Smooth muscle cell (in vitro differentiated cells): ENCODE results near the gene PTPRN2. TPM values are rescaled to one million over a fixed set of nuclear protein-coding genes. Genes with fewer than 3 reads are reported as not detected.

Experiments
- DNase-seq: peaks from one replicate; lab custom pipeline; 2025; ENCODE audit not compliant: unreplicated experiment; lab: John Stamatoyannopoulos, UW
- H2AFZ ChIP-seq: fragments of 200-600 bp; sonication (generic); 2 replicates; pipeline ENCODE4 v1.6.0; 2016; ENCODE audit warnings: antibody characterized with exemption, low read depth, mild to moderate bottlenecking
- H3F3A ChIP-seq: fragments of 200-600 bp; sonication (generic); 2 replicates; pipeline ENCODE4 v1.6.0; 2017; ENCODE audit warnings: antibody characterized with exemption, low read depth
- H3K27ac ChIP-seq: fragments of 200-600 bp; sonication (generic); 2 replicates; pipeline ENCODE4 v1.5.1; 2016; ENCODE audit warnings: low read depth, mild to moderate bottlenecking
- H3K27me3 ChIP-seq: fragments of 200-600 bp; sonication (generic); 2 replicates; pipeline ENCODE4 v1.6.1; 2016; ENCODE audit warnings: low read depth, mild to moderate bottlenecking
- H3K36me3 ChIP-seq: fragments of 200-600 bp; sonication (generic); 2 replicates; pipeline ENCODE4 v1.5.1; 2016; ENCODE audit warnings: low read depth
- H3K4me1 ChIP-seq: fragments of 200-600 bp; sonication (generic); 2 replicates; pipeline ENCODE4 v1.5.1; 2016; ENCODE audit warnings: low read depth
- H3K4me2 ChIP-seq: fragments of 200-600 bp; sonication (generic); 2 replicates; pipeline ENCODE4 v1.6.0; 2016; ENCODE audit warnings: mild to moderate bottlenecking
- H3K4me3 ChIP-seq: fragments of 200-600 bp; sonication (generic); 2 replicates; pipeline ENCODE4 v1.5.1; 2016; ENCODE audit warnings: mild to moderate bottlenecking
- H3K79me2 ChIP-seq: fragments of 200-600 bp; sonication (generic); 2 replicates; pipeline ENCODE4 v1.6.0; 2016; ENCODE audit warnings: low read depth, mild to moderate bottlenecking
- H3K9ac ChIP-seq: fragments of 200-600 bp; sonication (generic); 2 replicates; pipeline ENCODE4 v1.6.0; 2016; ENCODE audit warnings: low read depth
- H3K9me3 ChIP-seq: fragments of 200-600 bp; sonication (generic); replicated peaks from 2 replicates; pipeline ENCODE4 v1.5.1; 2016; ENCODE audit warnings: low read depth
- H4K20me1 ChIP-seq: fragments of 200-600 bp; sonication (generic); 2 replicates; pipeline ENCODE4 v1.6.0; 2016; ENCODE audit warnings: low read depth
- CTCF ChIP-seq: fragments of 200-600 bp; sonication (generic); IDR thresholded peaks from 2 replicates; pipeline ENCODE4 v1.5.1; 2017; ENCODE audit warnings: borderline replicate concordance, mild to moderate bottlenecking, antibody characterized with exemption; ENCODE audit not compliant: insufficient read depth, poor library complexity, severe bottlenecking
- WGBS: methylation state at CpG from one replicate; pipeline ENCODE4 v1.1.7; 2016; ENCODE audit warnings: low lambda C conversion rate; 5-methylcytosine and 5-hydroxymethylcytosine counted together
- polyA plus RNA-seq: library from polyadenylated mRNA; unstranded; fragments of >200 nt; fragmentation: Nextera tagmentation; extraction: Ambion mirVana; gene quantifications from 2 replicates; pipeline ENCODE4 v1.2.1, GENCODE V29; 2016
- total RNA-seq: library from RNA; depleted of rRNA; stranded (reverse); fragments of >200 nt; gene quantifications from 2 replicates; pipeline ENCODE4 v1.2.3, GENCODE V29; 2014

The PTPRN2 gene
- total and polyA plus RNA-seq, 2 experiments from 2014 or later: 0.09 to 0.87 TPM

DNA sequence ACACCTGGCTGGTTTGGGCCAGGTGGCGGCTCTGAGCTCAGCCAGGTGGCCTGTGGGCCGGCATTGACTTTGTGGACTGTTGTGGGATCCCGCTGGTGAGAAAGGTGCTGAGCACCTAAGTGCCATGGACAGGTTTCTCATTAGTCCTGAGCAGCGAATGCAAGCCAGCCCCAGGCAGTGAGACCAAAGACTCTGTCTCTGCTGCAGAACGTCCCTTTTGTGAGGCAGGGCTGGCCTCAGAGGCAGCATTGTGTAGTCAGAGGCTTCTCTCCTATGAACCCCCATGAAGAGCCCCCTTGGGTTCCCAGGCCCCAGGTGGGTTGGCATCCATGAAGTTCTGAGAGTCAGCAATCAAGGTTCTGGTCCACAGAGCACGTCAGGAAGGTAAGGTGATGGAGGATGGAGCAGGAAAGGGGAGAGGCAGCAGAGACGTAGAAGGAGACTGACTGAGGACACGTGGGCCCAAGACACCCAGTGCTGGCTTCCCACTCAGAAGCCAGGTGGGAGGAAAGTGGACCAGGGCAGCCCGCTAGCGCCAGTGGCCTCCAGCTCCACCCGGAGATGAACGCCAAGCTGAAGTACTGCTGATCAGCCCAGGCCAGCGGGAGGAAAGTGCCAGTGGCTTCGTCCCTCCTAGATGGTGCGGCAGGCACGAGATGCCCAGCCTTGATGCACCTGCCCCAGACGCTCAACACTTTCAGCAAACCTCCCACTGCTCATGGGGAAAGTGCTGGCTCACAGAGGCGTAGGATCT, 19.2 kb upstream of the PTPRN2 start:
- Histone ChIP-seq H3K36me3 (no peaks in the 10 kb centered on the region), H3K27me3 (no peaks in the 10 kb centered on the region), H3K4me1 (no peaks in the 10 kb centered on the region), H4K20me1 (no peaks in the 10 kb centered on the region), H3K27ac (no peak overlapping the region), H3K4me3 (no peak overlapping the region), H3K9me3 (no peaks in the 10 kb centered on the region), H2AFZ (no peak overlapping the region), H3K9ac (no peak overlapping the region), H3F3A (no peaks in the 10 kb centered on the region), H3K4me2 (no peak overlapping the region), H3K79me2 (no peaks in the 10 kb centered on the region)
- no peak for TF ChIP-seq CTCF
- DNase-seq: no peak
- 98% methylated on average over 18 of the region's 18 CpGs for whole genome bisulfite sequencing

- Histone ChIP-seq H2AFZ (no peak overlapping the region), H3K79me2 (no peaks in the 10 kb centered on the region), H3K9ac (no peak overlapping the region), H3K36me3 (no peaks in the 10 kb centered on the region), H3K9me3 (no peaks in the 10 kb centered on the region), H3K27ac (no peak overlapping the region), H3K27me3 (no peaks in the 10 kb centered on the region), H4K20me1 (no peaks in the 10 kb centered on the region), H3F3A (no peaks in the 10 kb centered on the region), H3K4me3 (no peak overlapping the region), H3K4me1 (no peaks in the 10 kb centered on the region), H3K4me2 (no peak overlapping the region)
- DNase-seq: no peak
- TF ChIP-seq CTCF: no peak
- WGBS: 87% methylated on average over 4 of the region's 4 CpGs
These were observed 18.5 kb upstream of the PTPRN2 start for GRCh38 chr7:158606129-158606528.

DNA sequence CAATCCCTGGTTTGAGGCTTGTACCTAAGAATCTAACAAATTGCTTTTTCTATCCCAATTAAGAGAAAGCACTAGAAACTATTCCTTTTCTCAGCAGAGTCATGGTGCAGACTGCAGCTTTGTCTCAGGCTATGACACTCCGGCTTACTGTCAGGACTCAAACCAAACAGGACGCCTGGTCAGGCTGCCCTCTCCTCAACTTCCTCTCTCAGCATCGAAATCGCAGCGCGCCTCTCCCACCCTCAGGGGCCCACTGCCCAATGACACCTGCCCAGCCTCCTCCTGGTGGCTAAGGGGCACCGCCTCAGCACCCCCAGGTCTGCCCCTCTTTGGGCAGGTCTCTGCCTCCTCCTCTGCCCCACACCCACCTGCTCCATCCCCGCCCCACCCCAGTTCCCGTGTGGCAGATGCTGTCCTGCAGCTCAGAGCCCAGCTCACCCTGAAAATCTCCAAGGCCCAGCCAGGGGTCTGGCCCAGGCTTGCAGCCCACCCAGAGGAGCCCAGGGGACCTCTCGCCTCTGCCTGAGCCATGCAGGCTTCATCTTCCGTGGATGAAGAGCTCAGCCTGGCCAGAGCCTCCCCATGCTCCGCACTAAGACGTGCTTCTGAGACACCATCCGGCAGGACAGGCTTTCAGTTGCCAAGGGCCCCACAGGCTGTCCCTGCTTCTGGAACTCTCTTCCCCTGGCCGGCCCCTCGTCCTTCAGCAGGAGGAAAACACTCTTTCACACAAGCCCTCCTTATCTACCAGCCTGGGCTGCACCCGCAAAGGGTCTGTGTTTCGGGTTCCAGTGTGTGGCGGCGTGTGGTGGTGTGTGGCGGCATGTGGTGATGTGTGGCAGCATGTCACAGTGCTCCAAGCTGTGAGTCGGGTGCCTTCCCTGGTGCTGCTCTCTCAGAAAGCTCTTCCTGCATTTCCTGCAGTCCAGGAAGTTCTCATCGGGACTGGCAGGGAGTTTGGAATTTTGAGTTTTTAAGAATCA, 16.4 kb upstream of the PTPRN2 start:
- H2AFZ ChIP-seq: no peak overlapping the region
- H3F3A ChIP-seq: no peaks in the 10 kb centered on the region
- no peaks in the 10 kb centered on the region for H3K27me3 ChIP-seq
- no peak overlapping the region for H3K4me3 ChIP-seq
- H3K79me2 ChIP-seq: no peaks in the 10 kb centered on the region
- no peak overlapping the region for H3K27ac ChIP-seq
- no peaks in the 10 kb centered on the region for H3K36me3 ChIP-seq
- no peaks in the 10 kb centered on the region for H4K20me1 ChIP-seq
- H3K4me1 ChIP-seq: no peaks in the 10 kb centered on the region
- no peaks in the 10 kb centered on the region for H3K9me3 ChIP-seq
- 96% methylated on average over 22 of the region's 23 CpGs for WGBS
- H3K4me2 ChIP-seq: no peak overlapping the region
- TF ChIP-seq CTCF: no peak
- no peak for DNase-seq
- H3K9ac ChIP-seq: no peak overlapping the region
